Neural cell (in vitro differentiated cells): Measurements from ENCODE around the gene PLEKHF1. TPM values are rescaled to one million over a fixed set of nuclear protein-coding genes. Genes with fewer than 3 reads are reported as not detected.

ENCODE experiments used
- H2AFZ ChIP-seq: fragments of 200-600, 300-800 bp; sonication (generic), shearing (Covaris generic); 2 replicates; pipeline ENCODE4 v1.6.0; 2014; ENCODE audit warnings: low read depth, mild to moderate bottlenecking, antibody characterized with exemption, low read length, moderate library complexity
- H3F3A ChIP-seq: fragments of 200-600 bp; shearing (Covaris generic); 2 replicates; pipeline ENCODE4 v1.6.1; 2016; ENCODE audit warnings: mild to moderate bottlenecking, moderate library complexity, mixed read lengths, antibody characterized with exemption, low read length; ENCODE audit not compliant: insufficient read depth, poor library complexity, severe bottlenecking
- H3K27ac ChIP-seq: fragments of 200-600, 300-800 bp; sonication (generic), shearing (Covaris generic); 2 replicates; pipeline ENCODE4 v1.5.1; 2014; ENCODE audit warnings: mild to moderate bottlenecking, low read length, moderate library complexity
- H3K27me3 ChIP-seq: fragments of 300-800, 200-600 bp; sonication (generic), shearing (Covaris generic); 2 replicates; pipeline ENCODE4 v1.6.0; 2014; ENCODE audit warnings: mild to moderate bottlenecking, low read depth, low read length, moderate library complexity; ENCODE audit not compliant: insufficient read depth
- H3K36me3 ChIP-seq: fragments of 300-800, 200-600 bp; sonication (generic), shearing (Covaris generic); 2 replicates; pipeline ENCODE4 v1.5.1; 2014; ENCODE audit warnings: mild to moderate bottlenecking, antibody characterized with exemption, low read length, moderate library complexity; ENCODE audit not compliant: insufficient read depth
- H3K4me2 ChIP-seq: fragments of 300-800, 200-600 bp; sonication (generic), shearing (Covaris generic); 2 replicates; pipeline ENCODE4 v1.6.0; 2014; ENCODE audit warnings: mild to moderate bottlenecking, low read length
- H3K4me3 ChIP-seq: fragments of 300-800, 200-600 bp; sonication (generic), shearing (Covaris generic); 2 replicates; pipeline ENCODE4 v1.5.1; 2014; ENCODE audit warnings: mild to moderate bottlenecking, low read length, moderate library complexity
- H3K79me2 ChIP-seq: fragments of 200-600 bp; shearing (Covaris generic); replicated peaks from 2 replicates; pipeline ENCODE4 v1.6.0; 2014; ENCODE audit warnings: mild to moderate bottlenecking, low read length, moderate library complexity; ENCODE audit not compliant: insufficient read depth
- H3K9ac ChIP-seq: fragments of 300-800, 200-600 bp; sonication (generic), shearing (Covaris generic); 2 replicates; pipeline ENCODE4 v1.6.1; 2016; ENCODE audit warnings: mild to moderate bottlenecking, low read length, mixed read lengths
- H3K9me2 ChIP-seq: fragments of 200-600 bp; shearing (Covaris generic); 2 replicates; pipeline ENCODE4 v1.6.1; 2016; ENCODE audit warnings: mild to moderate bottlenecking, low read length, mixed read lengths; ENCODE audit not compliant: insufficient read depth
- H3K9me3 ChIP-seq: fragments of 200-600, 300-800 bp; sonication (generic), shearing (Covaris generic); 2 replicates; pipeline ENCODE4 v1.6.1; 2016; ENCODE audit warnings: mild to moderate bottlenecking, mixed run types, low read length, moderate library complexity, mixed read lengths
- H4K20me1 ChIP-seq: fragments of 200-600 bp; shearing (Covaris generic); 2 replicates; pipeline ENCODE4 v1.6.1; 2016; ENCODE audit warnings: mild to moderate bottlenecking, mixed run types; ENCODE audit not compliant: insufficient read depth
- CTCF ChIP-seq: fragments of 450-650 bp; IDR thresholded peaks from 2 replicates; pipeline ENCODE4 v1.5.1; 2014; ENCODE audit warnings: antibody characterized with exemption, mild to moderate bottlenecking, moderate library complexity; ENCODE audit not compliant: poor library complexity, severe bottlenecking
- EP300 ChIP-seq: fragments of 450-650 bp; conservative IDR thresholded peaks from 2 replicates; pipeline ENCODE4 v1.6.1; 2014; ENCODE audit warnings: antibody characterized with exemption, mild to moderate bottlenecking, moderate library complexity; ENCODE audit not compliant: poor library complexity, severe bottlenecking
- EZH2 ChIP-seq: fragments of 200-600, 300-800 bp; shearing (Covaris generic), sonication (generic); IDR thresholded peaks from 2 replicates; pipeline ENCODE4 v1.6.1; 2014; ENCODE audit warnings: antibody characterized with exemption, low read length, borderline replicate concordance, mild to moderate bottlenecking; ENCODE audit not compliant: insufficient read depth, poor library complexity, severe bottlenecking
- MXI1 ChIP-seq: fragments of 450-650 bp; conservative IDR thresholded peaks from 2 replicates; pipeline ENCODE4 v1.6.1; 2014; ENCODE audit warnings: antibody characterized with exemption, mild to moderate bottlenecking; ENCODE audit not compliant: poor library complexity, severe bottlenecking
- POLR2AphosphoS5 ChIP-seq: IDR thresholded peaks from 2 replicates; pipeline ENCODE4 v1.6.1; 2012
- RAD21 ChIP-seq: fragments of 450-650 bp; conservative IDR thresholded peaks from 2 replicates; pipeline ENCODE4 v1.6.1; 2014; ENCODE audit warnings: antibody characterized with exemption, mild to moderate bottlenecking, moderate library complexity
- TAF1 ChIP-seq: IDR thresholded peaks from 2 replicates; pipeline ENCODE4 v1.6.1; 2012; ENCODE audit warnings: low read depth
- polyA plus RNA-seq: library from polyadenylated mRNA; depleted of rRNA; stranded (reverse); fragments of >200 nt; gene quantifications from 2 replicates; pipeline ENCODE4 v1.2.3, GENCODE V29; 2014
- TF ChIP-seq, protein P1 (sequence below): IDR thresholded peaks from 2 replicates; pipeline ENCODE4 v1.6.1; 2012; ENCODE audit warnings: borderline replicate concordance

Gene PLEKHF1
- polyA plus RNA-seq, 1 donor from 2014 or later, result not detected

DNA sequence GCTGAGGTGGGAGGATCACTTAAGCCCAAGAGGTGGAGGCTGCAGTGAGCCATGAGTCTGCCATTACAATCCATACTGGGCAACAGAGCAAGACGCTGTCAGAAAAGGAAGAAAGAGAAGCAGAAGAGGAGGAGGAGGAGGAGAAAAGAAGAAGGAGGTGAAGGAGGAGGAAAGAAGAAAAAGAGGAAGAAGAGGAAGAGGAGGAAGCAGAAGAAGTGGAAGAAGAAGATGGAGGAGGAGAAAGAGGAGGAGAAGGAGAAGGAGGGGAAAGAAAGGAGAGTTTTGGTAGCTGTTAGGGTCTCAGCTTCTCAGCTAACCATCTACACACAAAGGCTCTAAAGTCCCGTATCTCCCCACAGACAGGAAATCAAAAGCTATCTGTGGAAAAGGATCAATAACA, 23.7 kb upstream of the PLEKHF1 start:
- H2AFZ ChIP-seq, result no peak overlapping the region
- H3K9me3 ChIP-seq, result no peaks in the 10 kb centered on the region
- H3K9ac ChIP-seq, result no peak overlapping the region
- no peak overlapping the region for H3K4me2 ChIP-seq
- no peak overlapping the region for H3K4me3 ChIP-seq
- H3K36me3 ChIP-seq, result no peaks in the 10 kb centered on the region
- H4K20me1 ChIP-seq, result no peaks in the 10 kb centered on the region
- H3K9me2 ChIP-seq, result no peaks in the 10 kb centered on the region
- TF ChIP-seq CTCF (no peak), POLR2AphosphoS5 (no peak), RAD21 (no peak), EP300 (no peak), MXI1 (no peak), EZH2 (no peak)
- TF ChIP-seq, protein P1, sequence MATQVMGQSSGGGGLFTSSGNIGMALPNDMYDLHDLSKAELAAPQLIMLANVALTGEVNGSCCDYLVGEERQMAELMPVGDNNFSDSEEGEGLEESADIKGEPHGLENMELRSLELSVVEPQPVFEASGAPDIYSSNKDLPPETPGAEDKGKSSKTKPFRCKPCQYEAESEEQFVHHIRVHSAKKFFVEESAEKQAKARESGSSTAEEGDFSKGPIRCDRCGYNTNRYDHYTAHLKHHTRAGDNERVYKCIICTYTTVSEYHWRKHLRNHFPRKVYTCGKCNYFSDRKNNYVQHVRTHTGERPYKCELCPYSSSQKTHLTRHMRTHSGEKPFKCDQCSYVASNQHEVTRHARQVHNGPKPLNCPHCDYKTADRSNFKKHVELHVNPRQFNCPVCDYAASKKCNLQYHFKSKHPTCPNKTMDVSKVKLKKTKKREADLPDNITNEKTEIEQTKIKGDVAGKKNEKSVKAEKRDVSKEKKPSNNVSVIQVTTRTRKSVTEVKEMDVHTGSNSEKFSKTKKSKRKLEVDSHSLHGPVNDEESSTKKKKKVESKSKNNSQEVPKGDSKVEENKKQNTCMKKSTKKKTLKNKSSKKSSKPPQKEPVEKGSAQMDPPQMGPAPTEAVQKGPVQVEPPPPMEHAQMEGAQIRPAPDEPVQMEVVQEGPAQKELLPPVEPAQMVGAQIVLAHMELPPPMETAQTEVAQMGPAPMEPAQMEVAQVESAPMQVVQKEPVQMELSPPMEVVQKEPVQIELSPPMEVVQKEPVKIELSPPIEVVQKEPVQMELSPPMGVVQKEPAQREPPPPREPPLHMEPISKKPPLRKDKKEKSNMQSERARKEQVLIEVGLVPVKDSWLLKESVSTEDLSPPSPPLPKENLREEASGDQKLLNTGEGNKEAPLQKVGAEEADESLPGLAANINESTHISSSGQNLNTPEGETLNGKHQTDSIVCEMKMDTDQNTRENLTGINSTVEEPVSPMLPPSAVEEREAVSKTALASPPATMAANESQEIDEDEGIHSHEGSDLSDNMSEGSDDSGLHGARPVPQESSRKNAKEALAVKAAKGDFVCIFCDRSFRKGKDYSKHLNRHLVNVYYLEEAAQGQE, result no peak
- H3K27ac ChIP-seq, result no peak overlapping the region
- H3K79me2 ChIP-seq, result no peaks in the 10 kb centered on the region
- H3K27me3 ChIP-seq, result no peaks in the 10 kb centered on the region
- no peaks in the 10 kb centered on the region for H3F3A ChIP-seq

DNA sequence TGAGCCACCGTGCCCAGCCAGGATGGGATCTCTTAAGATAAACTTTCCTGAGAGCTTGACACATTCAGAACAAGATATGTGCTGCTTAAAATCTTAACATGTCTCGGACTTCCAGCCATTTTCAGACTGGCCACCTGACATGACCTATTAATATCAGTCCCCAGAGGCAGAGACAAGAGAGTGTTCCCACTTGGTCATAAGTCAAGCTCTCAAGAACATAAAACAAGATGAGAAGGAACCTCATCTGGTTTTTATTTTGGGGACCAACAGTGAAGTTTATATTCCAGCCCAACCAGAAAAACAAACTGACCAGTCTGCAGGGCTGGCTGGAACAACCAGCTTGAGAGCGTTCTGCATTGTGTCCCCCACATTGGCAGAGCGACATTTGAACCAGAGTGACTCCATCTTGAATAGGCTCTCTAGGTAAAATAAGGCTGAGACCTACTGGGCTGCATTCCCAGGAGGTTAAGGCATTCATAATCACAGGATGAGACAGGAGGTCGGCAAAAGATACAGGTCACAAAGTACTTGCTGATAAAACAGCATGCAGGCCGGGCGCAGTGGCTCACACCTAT, 21.8 kb upstream of the PLEKHF1 start:
- H3K9ac ChIP-seq, result no peak overlapping the region
- H2AFZ ChIP-seq, result no peak overlapping the region
- no peak overlapping the region for H3K4me2 ChIP-seq
- no peak overlapping the region for H3K27ac ChIP-seq
- H3K36me3 ChIP-seq, result no peaks in the 10 kb centered on the region
- no peaks in the 10 kb centered on the region for H4K20me1 ChIP-seq
- no peak overlapping the region for H3K4me3 ChIP-seq
- H3F3A ChIP-seq, result no peaks in the 10 kb centered on the region
- TF ChIP-seq, protein P1, result no peak
- TF ChIP-seq TAF1, result no peak
- H3K9me3 ChIP-seq, result no peaks in the 10 kb centered on the region
- no peaks in the 10 kb centered on the region for H3K27me3 ChIP-seq
- H3K79me2 ChIP-seq, result no peaks in the 10 kb centered on the region
- no peaks in the 10 kb centered on the region for H3K9me2 ChIP-seq
